Loucy (cell line): ENCODE data around the gene PTPRN2.

Experiments
- H2AFZ ChIP-seq: fragments of 200-600 bp; sonication (generic); 2 replicates; pipeline ENCODE4 v1.6.0; 2016; ENCODE audit warnings: antibody characterized with exemption, mild to moderate bottlenecking, low read length, moderate library complexity
- H3F3A ChIP-seq: fragments of 200-600 bp; 2 replicates; pipeline ENCODE4 v1.6.0; 2016; ENCODE audit warnings: antibody characterized with exemption, low read depth, mild to moderate bottlenecking
- H3K27me3 ChIP-seq: fragments of 200-600 bp; sonication (generic); 2 replicates; pipeline ENCODE4 v1.6.1; 2014; ENCODE audit warnings: low read length, mild to moderate bottlenecking; ENCODE audit not compliant: insufficient read depth, poor library complexity, severe bottlenecking
- H3K36me3 ChIP-seq: fragments of 200-600 bp; sonication (generic); 2 replicates; pipeline ENCODE4 v1.6.1; 2016; ENCODE audit warnings: low read length; ENCODE audit not compliant: insufficient read depth
- H3K4me1 ChIP-seq: fragments of 200-600 bp; sonication (generic); 2 replicates; pipeline ENCODE4 v1.5.1; 2014; ENCODE audit warnings: low read length, mild to moderate bottlenecking; ENCODE audit not compliant: insufficient read depth, poor library complexity, severe bottlenecking
- H3K4me2 ChIP-seq: fragments of 200-600 bp; sonication (generic); 2 replicates; pipeline ENCODE4 v1.6.0; 2014; ENCODE audit warnings: antibody characterized with exemption, low read length, low read depth, mild to moderate bottlenecking; ENCODE audit not compliant: poor library complexity, severe bottlenecking
- H3K4me3 ChIP-seq: fragments of 200-600 bp; sonication (generic); 2 replicates; pipeline ENCODE4 v1.5.1; 2014; ENCODE audit warnings: low read length, mild to moderate bottlenecking, mixed read lengths; ENCODE audit not compliant: poor library complexity, severe bottlenecking
- H3K79me2 ChIP-seq: fragments of 200-600 bp; sonication (generic); 2 replicates; pipeline ENCODE4 v1.6.1; 2014; ENCODE audit warnings: low read length; ENCODE audit not compliant: insufficient read depth
- H3K9ac ChIP-seq: fragments of 200-600 bp; sonication (generic); 2 replicates; pipeline ENCODE4 v1.6.0; 2014; ENCODE audit warnings: mild to moderate bottlenecking, low read depth, low read length, moderate library complexity; ENCODE audit not compliant: poor library complexity, severe bottlenecking
- H3K9me2 ChIP-seq: fragments of 200-600 bp; sonication (generic); replicated peaks from 2 replicates; pipeline ENCODE4 v1.6.1; 2016; ENCODE audit warnings: low read depth, low read length, mixed read lengths
- H3K9me3 ChIP-seq: fragments of 200-600 bp; sonication (generic); 2 replicates; pipeline ENCODE4 v1.6.1; 2014; ENCODE audit warnings: mild to moderate bottlenecking, antibody characterized with exemption, low read length, low read depth; ENCODE audit not compliant: insufficient read depth
- H4K20me1 ChIP-seq: fragments of 200-600 bp; sonication (generic); 2 replicates; pipeline ENCODE4 v1.6.0; 2014; ENCODE audit warnings: antibody characterized with exemption, low read length, mild to moderate bottlenecking; ENCODE audit not compliant: insufficient read depth, poor library complexity, severe bottlenecking
- EZH2phosphoT487 ChIP-seq: fragments of 200-600 bp; IDR thresholded peaks from 2 replicates; pipeline ENCODE4 v1.6.1; 2018; ENCODE audit warnings: antibody characterized with exemption, mild to moderate bottlenecking, moderate library complexity, borderline replicate concordance
- TF ChIP-seq, protein P1 (sequence below): fragments of 200-600 bp; sonication (generic); conservative IDR thresholded peaks from 2 replicates; pipeline ENCODE4 v1.5.1; 2014; ENCODE audit warnings: mild to moderate bottlenecking, antibody characterized with exemption, low read length

PTPRN2 gene

GRCh38 chr7:158384746-158385145 lies 202.9 kb downstream of the PTPRN2 start:
- H3K4me1 ChIP-seq: no peaks in the 10 kb centered on the region
- H3K4me3 ChIP-seq: no peak overlapping the region
- TF ChIP-seq, protein P1, sequence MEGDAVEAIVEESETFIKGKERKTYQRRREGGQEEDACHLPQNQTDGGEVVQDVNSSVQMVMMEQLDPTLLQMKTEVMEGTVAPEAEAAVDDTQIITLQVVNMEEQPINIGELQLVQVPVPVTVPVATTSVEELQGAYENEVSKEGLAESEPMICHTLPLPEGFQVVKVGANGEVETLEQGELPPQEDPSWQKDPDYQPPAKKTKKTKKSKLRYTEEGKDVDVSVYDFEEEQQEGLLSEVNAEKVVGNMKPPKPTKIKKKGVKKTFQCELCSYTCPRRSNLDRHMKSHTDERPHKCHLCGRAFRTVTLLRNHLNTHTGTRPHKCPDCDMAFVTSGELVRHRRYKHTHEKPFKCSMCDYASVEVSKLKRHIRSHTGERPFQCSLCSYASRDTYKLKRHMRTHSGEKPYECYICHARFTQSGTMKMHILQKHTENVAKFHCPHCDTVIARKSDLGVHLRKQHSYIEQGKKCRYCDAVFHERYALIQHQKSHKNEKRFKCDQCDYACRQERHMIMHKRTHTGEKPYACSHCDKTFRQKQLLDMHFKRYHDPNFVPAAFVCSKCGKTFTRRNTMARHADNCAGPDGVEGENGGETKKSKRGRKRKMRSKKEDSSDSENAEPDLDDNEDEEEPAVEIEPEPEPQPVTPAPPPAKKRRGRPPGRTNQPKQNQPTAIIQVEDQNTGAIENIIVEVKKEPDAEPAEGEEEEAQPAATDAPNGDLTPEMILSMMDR: no peak
- TF ChIP-seq EZH2phosphoT487: no peak
- no peaks in the 10 kb centered on the region for H3F3A ChIP-seq
- peaks cover 17% of the 10 kb centered on the region; the same call in 1 of the 2 replicates for H3K9me3 ChIP-seq
- H3K9ac ChIP-seq: no peak overlapping the region
- no peaks in the 10 kb centered on the region for H3K9me2 ChIP-seq
- no peak overlapping the region for H3K4me2 ChIP-seq
- no peak overlapping the region for H2AFZ ChIP-seq
- no peaks in the 10 kb centered on the region for H3K27me3 ChIP-seq
- no peaks in the 10 kb centered on the region for H3K36me3 ChIP-seq
- no peaks in the 10 kb centered on the region for H4K20me1 ChIP-seq
- H3K79me2 ChIP-seq: no peaks in the 10 kb centered on the region

DNA sequence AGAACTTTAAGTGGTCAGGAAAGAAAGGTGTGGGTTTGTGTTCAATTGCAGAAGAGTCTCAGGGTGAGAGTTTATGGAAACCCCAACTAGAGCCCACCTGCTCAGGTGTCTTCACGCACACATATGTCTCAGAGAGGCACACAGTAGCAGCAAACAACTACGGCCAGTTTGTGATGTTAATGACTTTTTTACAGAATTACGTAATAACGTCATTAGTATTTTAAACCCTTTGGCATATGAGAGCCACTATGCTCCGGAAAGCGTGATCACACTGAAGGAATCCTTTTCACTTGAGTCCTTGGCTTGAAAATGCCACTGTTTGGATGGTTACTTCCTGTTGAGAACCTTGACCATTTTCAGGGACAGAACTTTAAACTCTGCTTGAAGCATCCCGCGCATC lies 204.0 kb downstream of the PTPRN2 start:
- TF ChIP-seq, protein P1: no peak
- TF ChIP-seq EZH2phosphoT487: no peak
- Histone ChIP-seq H3K9me3 (peaks cover 14% of the 10 kb centered on the region; the same call in 1 of the 2 replicates), H3K4me1 (no peaks in the 10 kb centered on the region), H3K27me3 (no peaks in the 10 kb centered on the region), H3F3A (no peaks in the 10 kb centered on the region), H3K9ac (no peak overlapping the region), H3K4me3 (no peak overlapping the region), H3K9me2 (no peaks in the 10 kb centered on the region), H3K79me2 (no peaks in the 10 kb centered on the region), H3K36me3 (no peaks in the 10 kb centered on the region), H2AFZ (no peak overlapping the region), H3K4me2 (no peak overlapping the region), H4K20me1 (no peaks in the 10 kb centered on the region)

- Histone ChIP-seq H3K9me3 (peaks cover 12% of the 10 kb centered on the region; the same call in 1 of the 2 replicates), H3K36me3 (no peaks in the 10 kb centered on the region), H3K9me2 (no peaks in the 10 kb centered on the region), H2AFZ (no peak overlapping the region), H3K4me3 (no peak overlapping the region), H3K79me2 (no peaks in the 10 kb centered on the region), H3K9ac (no peak overlapping the region), H3K27me3 (no peaks in the 10 kb centered on the region), H3K4me2 (no peak overlapping the region), H4K20me1 (no peaks in the 10 kb centered on the region), H3F3A (no peaks in the 10 kb centered on the region), H3K4me1 (no peaks in the 10 kb centered on the region)
- no peak for TF ChIP-seq EZH2phosphoT487
- TF ChIP-seq, protein P1: no peak
Measured at GRCh38 chr7:158382363-158383254, 205.0 kb downstream of the PTPRN2 start.
